CD14-positive monocyte (primary cell): ENCODE data around the gene KRTAP16-1. TPM values are rescaled to one million over a fixed set of nuclear protein-coding genes. Genes with fewer than 3 reads are reported as not detected.
A peak's percentile ranks its signal among the peaks of the same experiment; 100 is the strongest.

Experiments used
- DNase-seq, 3 donors: peaks; one replicate each; pipeline ENCODE4 v3.0.0-alpha.2; 2011 to 2022
- H2AFZ ChIP-seq: 2 replicates; pipeline ENCODE4 v1.6.0; 2012; ENCODE audit warnings: mild to moderate bottlenecking, low read depth, low read length, inconsistent platforms; ENCODE audit not compliant: insufficient read depth, poor library complexity, severe bottlenecking
- H3K27ac ChIP-seq, 2 donors: 1 replicate in 1 of 2; 2 replicates in 1 of 2; pipeline ENCODE4 v1.5.1; 2012 to 2013; ENCODE audit warnings: low read length in 2 of 2, control low read depth in 1 of 2, inconsistent platforms in 1 of 2, low read depth in 1 of 2, mild to moderate bottlenecking in 1 of 2
- H3K27me3 ChIP-seq, 2 donors: one replicate each; pipeline versions ENCODE4 v1.6.0 to v1.6.1; 2011 to 2013; ENCODE audit warnings: low read length in 2 of 2; ENCODE audit not compliant: control insufficient read depth in 2 of 2, insufficient read depth in 2 of 2
- H3K36me3 ChIP-seq, 2 donors: replicated peaks in 1 of 2; 1 replicate in 1 of 2; 2 replicates in 1 of 2; pipeline versions ENCODE4 v1.5.1 to v1.6.1; 2012 to 2013; ENCODE audit warnings: low read length in 2 of 2, control low read depth in 1 of 2, inconsistent platforms in 1 of 2, mild to moderate bottlenecking in 1 of 2; ENCODE audit not compliant: insufficient read depth in 2 of 2, control insufficient read depth in 1 of 2
- H3K4me1 ChIP-seq, 2 donors: 1 replicate in 1 of 2; 2 replicates in 1 of 2; pipeline versions ENCODE4 v1.5.1 to v1.6.1; 2012 to 2013; ENCODE audit warnings: low read length in 2 of 2, control low read depth in 1 of 2, inconsistent platforms in 1 of 2, mild to moderate bottlenecking in 1 of 2, moderate library complexity in 1 of 2; ENCODE audit not compliant: insufficient read depth in 2 of 2, control insufficient read depth in 1 of 2
- H3K4me2 ChIP-seq: replicated peaks from 2 replicates; pipeline ENCODE3; 2012; ENCODE audit warnings: low read length, moderate library complexity, mild to moderate bottlenecking; ENCODE audit not compliant: poor library complexity, severe bottlenecking; ENCODE audit errors: extremely low read depth
- H3K4me3 ChIP-seq, 3 experiments: fragments of 200-600 bp in 1 of 3; sonication (generic) in 1 of 3; replicated peaks in 1 of 3; 1 replicate in 2 of 3; 2 replicates in 1 of 3; pipeline ENCODE4 v1.5.1; 2011 to 2013; ENCODE audit warnings: low read length in 3 of 3, mild to moderate bottlenecking in 3 of 3, control low read depth in 2 of 3, low read depth in 2 of 3, inconsistent platforms in 1 of 3, moderate library complexity in 1 of 3
- H3K79me2 ChIP-seq: 2 replicates; pipeline ENCODE4 v1.6.0; 2012; ENCODE audit warnings: mild to moderate bottlenecking, control low read depth, inconsistent platforms, low read length, moderate library complexity; ENCODE audit not compliant: insufficient read depth
- H3K9ac ChIP-seq: 2 replicates; pipeline ENCODE4 v1.6.0; 2017; ENCODE audit warnings: low read length, mild to moderate bottlenecking; ENCODE audit not compliant: insufficient read depth, poor library complexity, severe bottlenecking
- H3K9me3 ChIP-seq, 2 donors: replicated peaks in 1 of 2; 1 replicate in 1 of 2; 2 replicates in 1 of 2; pipeline versions ENCODE4 v1.5.1 to v1.6.1; 2012 to 2013; ENCODE audit warnings: low read length in 2 of 2, control low read depth in 1 of 2; ENCODE audit not compliant: control insufficient read depth in 1 of 2, insufficient read depth in 1 of 2
- H4K20me1 ChIP-seq: 2 replicates; pipeline ENCODE4 v1.6.0; 2012; ENCODE audit warnings: mild to moderate bottlenecking, low read length, control low read depth, moderate library complexity; ENCODE audit not compliant: insufficient read depth
- H3K27ac Mint-ChIP-seq, 7 donors: one replicate each; pipeline ENCODE4 v1.8.0; 2020; ENCODE audit warnings: mild to moderate bottlenecking in 7 of 7, mixed read lengths in 7 of 7, moderate library complexity in 6 of 7, inconsistent platforms in 2 of 7
- H3K27me3 Mint-ChIP-seq, 3 donors: one replicate each; pipeline ENCODE4 v1.8.0; 2021 to 2022; ENCODE audit warnings: low read depth in 3 of 3, mild to moderate bottlenecking in 3 of 3, mixed read lengths in 3 of 3, moderate library complexity in 3 of 3, inconsistent platforms in 1 of 3
- H3K36me3 Mint-ChIP-seq, 2 donors: one replicate each; pipeline ENCODE4 v1.8.0; 2020; ENCODE audit warnings: mixed read lengths in 2 of 2, inconsistent platforms in 1 of 2, mild to moderate bottlenecking in 1 of 2
- H3K4me1 Mint-ChIP-seq: one replicate; pipeline ENCODE4 v1.8.0; 2020; ENCODE audit warnings: mild to moderate bottlenecking, mixed read lengths
- H3K4me3 Mint-ChIP-seq, 2 donors: one replicate each; pipeline ENCODE4 v1.8.0; 2020; ENCODE audit warnings: mild to moderate bottlenecking in 2 of 2, mixed read lengths in 2 of 2, moderate library complexity in 1 of 2
- H3K9me3 Mint-ChIP-seq, 7 donors: one replicate each; pipeline ENCODE4 v1.8.0; 2020 to 2022; ENCODE audit warnings: mixed read lengths in 7 of 7, mild to moderate bottlenecking in 6 of 7, moderate library complexity in 6 of 7, inconsistent platforms in 2 of 7
- CTCF ChIP-seq: fragments of 200-600 bp; IDR thresholded peaks from one replicate; pipeline ENCODE4 v1.8.0; 2022; ENCODE audit warnings: antibody characterized with exemption, mild to moderate bottlenecking
- WGBS: methylation state at CpG from one replicate; pipeline ENCODE4 v1.1.5; 2013; ENCODE audit warnings: missing lambda C conversion rate; ENCODE audit not compliant: insufficient coverage; 5-methylcytosine and 5-hydroxymethylcytosine counted together
- intact Hi-C, 2 donors: fragments of 100-400 bp; cut with micrococcal nuclease; formaldehyde crosslinking; loops; one replicate each; pipeline versions ENCODE4 v1.15.0 to v1.15.1; 2023
- polyA plus RNA-seq, 3 donors: library from polyadenylated mRNA; depleted of rRNA in 1 of 3; unstranded in 2 of 3; stranded (reverse) in 1 of 3; fragments of 300-500 nt in 2 of 3; fragments of >200 nt in 1 of 3; fragmentation: Illumina TruSeq in 2 of 3; gene quantifications; 1 replicate in 2 of 3; 2 replicates in 1 of 3; pipeline ENCODE4 v1.2.3, GENCODE V29; 2012 to 2021

KRTAP16-1 gene
- polyA plus RNA-seq, 3 donors: not detected

GRCh38 chr17:41302981-41303380 lies 6.1 kb downstream of the KRTAP16-1 start:
- no peak overlapping the region for H3K4me3 ChIP-seq
- no peak for DNase-seq
- H3K4me2 ChIP-seq: no peak overlapping the region
- TF ChIP-seq CTCF: no peak
- H3K9me3 ChIP-seq: peaks cover 0 to 2% of the 10 kb centered on the region in 2 donors
- Mint-ChIP-seq H3K36me3 (no peaks in the 10 kb centered on the region), H3K4me1 (peaks cover 27% of the 10 kb centered on the region), H3K4me3 (no peak overlapping the region), H3K27ac (no peak overlapping the region), H3K9me3 (peaks cover 4 to 17% (median 7%) of the 10 kb centered on the region in 7 donors), H3K27me3 (peaks cover 0 to 10% (median 6%) of the 10 kb centered on the region in 3 donors)
- WGBS: 100% methylated on average over 3 of the region's 4 CpGs
- H3K4me1 ChIP-seq: peaks cover 23 to 26% of the 10 kb centered on the region in 2 donors
- intact Hi-C loops: no loop called here
- H2AFZ ChIP-seq: peak overlapping the region; percentile 27
- no peak overlapping the region for H3K9ac ChIP-seq
- no peaks in the 10 kb centered on the region for H4K20me1 ChIP-seq
- H3K36me3 ChIP-seq: no peaks in the 10 kb centered on the region
- H3K27me3 ChIP-seq: no peaks in the 10 kb centered on the region
- no peak overlapping the region for H3K27ac ChIP-seq
- no peaks in the 10 kb centered on the region for H3K79me2 ChIP-seq

- Mint-ChIP-seq H3K4me1 (peaks cover 20% of the 10 kb centered on the region), H3K27ac (no peak within 1 kb of the TSS), H3K27me3 (peaks cover 0 to 10% (median 6%) of the 10 kb centered on the region in 3 donors), H3K4me3 (no peak within 1 kb of the TSS), H3K36me3 (no peaks in the 10 kb centered on the region), H3K9me3 (peaks cover 2 to 13% (median 6%) of the 10 kb centered on the region in 7 donors)
- no peak within 1 kb of the TSS for H3K27ac ChIP-seq
- H3K9ac ChIP-seq: no peak within 1 kb of the TSS
- H4K20me1 ChIP-seq: no peaks in the 10 kb centered on the region
- no peaks in the 10 kb centered on the region for H3K27me3 ChIP-seq
- intact Hi-C loops: no loop called here
- peak in 1 of 3 donors; percentile 13 for DNase-seq
- peaks cover 0 to 2% of the 10 kb centered on the region in 2 donors for H3K9me3 ChIP-seq
- peak within 1 kb of the TSS; percentile 27 for H2AFZ ChIP-seq
- no peak within 1 kb of the TSS for H3K4me2 ChIP-seq
- no peak for TF ChIP-seq CTCF
- 46% methylated on average over 11 of the region's 11 CpGs for WGBS
- no peaks in the 10 kb centered on the region for H3K36me3 ChIP-seq
- no peak within 1 kb of the TSS for H3K4me3 ChIP-seq
- peaks cover 17 to 18% of the 10 kb centered on the region in 2 donors for H3K4me1 ChIP-seq
- no peaks in the 10 kb centered on the region for H3K79me2 ChIP-seq
These were observed 6.9 kb downstream of the KRTAP16-1 start, which contains the start of gene KRTAP29-1 for GRCh38 chr17:41301916-41302901. TSS of gene KRTAP29-1 (minus strand) at chr17:41302851. CDS start at chr17:41302851, 0 bp downstream.
